Activated naive CD4-positive, alpha-beta T cell treated with anti-CD3 and anti-CD28 coated beads for 36 hours (primary cell): ENCODE measurements around the gene HNRNPLL. TPM values are rescaled to one million over a fixed set of nuclear protein-coding genes. Genes with fewer than 3 reads are reported as not detected.
"Not testable (repeated sequence)": the region's sequence is repeated elsewhere in the genome, so short reads cannot be mapped to it uniquely, and the experiment has no call there.

Experiments
- CTCF ChIA-PET: fragments of 350-600 bp; sonication (Branson Sonifier 250); formaldehyde crosslinking; loops from one replicate; lab custom pipeline; 2021; ENCODE audit warnings: antibody characterized with exemption; lab: Charles Lee
- DNase-seq: peaks from one replicate; pipeline ENCODE4 v3.0.0-alpha.2; 2020
- H3K27ac Mint-ChIP-seq: one replicate; pipeline ENCODE4 v1.8.0; 2021; ENCODE audit warnings: mild to moderate bottlenecking, mixed read lengths
- H3K27me3 Mint-ChIP-seq: one replicate; pipeline ENCODE4 v1.8.0; 2021; ENCODE audit warnings: low read depth, mixed read lengths
- H3K36me3 Mint-ChIP-seq: one replicate; pipeline ENCODE4 v1.8.0; 2021; ENCODE audit warnings: low read depth, mixed read lengths
- H3K4me1 Mint-ChIP-seq: one replicate; pipeline ENCODE4 v1.8.0; 2021; ENCODE audit warnings: low read depth, mixed read lengths
- H3K4me3 Mint-ChIP-seq: one replicate; pipeline ENCODE4 v1.8.0; 2021; ENCODE audit warnings: mild to moderate bottlenecking, moderate library complexity, mixed read lengths
- H3K9me3 Mint-ChIP-seq: one replicate; pipeline ENCODE4 v1.8.0; 2021; ENCODE audit warnings: mixed read lengths
- intact Hi-C: fragments of 100-400 bp; cut with micrococcal nuclease; formaldehyde crosslinking; loops from one replicate; pipeline ENCODE4 v1.15.1; 2023
- total RNA-seq, 2 experiments: library from RNA; stranded (reverse); gene quantifications; one replicate each; pipeline ENCODE4 v1.2.3, GENCODE V29; 2021

Gene HNRNPLL
- total RNA-seq, 2 experiments from 2014 or later = 54.4 to 57.3 TPM

DNA sequence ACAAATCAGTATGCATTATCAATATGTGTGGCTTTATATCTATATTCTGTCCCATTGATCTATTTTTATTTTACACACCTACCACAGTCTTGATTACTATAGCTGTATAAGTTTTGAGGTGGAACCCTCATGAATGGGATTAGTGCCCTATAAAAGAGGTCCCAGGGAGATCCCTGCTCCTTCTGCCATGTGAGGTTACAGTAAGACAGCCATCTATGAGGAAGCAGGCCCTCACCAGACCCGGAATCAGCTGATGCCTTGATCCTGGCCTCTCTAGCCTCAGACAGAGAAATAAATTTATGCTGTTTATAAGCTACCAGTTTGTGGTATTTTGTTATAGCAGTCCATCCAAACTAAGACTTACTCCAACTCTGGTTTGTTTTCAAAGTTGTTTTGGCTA, 54.9 kb downstream of the HNRNPLL start:
- Mint-ChIP-seq H3K4me1 (peaks cover 23% of the 10 kb centered on the region), H3K36me3 (no peaks in the 10 kb centered on the region), H3K27me3 (peaks cover 2% of the 10 kb centered on the region), H3K9me3 (no peaks in the 10 kb centered on the region), H3K4me3 (no peak overlapping the region), H3K27ac (no peak overlapping the region)
- DNase-seq = no peak
- intact Hi-C loops = loop anchor here (10.0 kb wide), 1 partner anchor 577 kb away; the partner anchor contains the start of gene SOS1
- CTCF ChIA-PET = interaction anchor here (0.7 to 2.5 kb wide), 7 partner anchors 12 to 196 kb away, joined by 3 to 9 read pairs (median 4); no protein-coding TSS in a partner anchor

DNA sequence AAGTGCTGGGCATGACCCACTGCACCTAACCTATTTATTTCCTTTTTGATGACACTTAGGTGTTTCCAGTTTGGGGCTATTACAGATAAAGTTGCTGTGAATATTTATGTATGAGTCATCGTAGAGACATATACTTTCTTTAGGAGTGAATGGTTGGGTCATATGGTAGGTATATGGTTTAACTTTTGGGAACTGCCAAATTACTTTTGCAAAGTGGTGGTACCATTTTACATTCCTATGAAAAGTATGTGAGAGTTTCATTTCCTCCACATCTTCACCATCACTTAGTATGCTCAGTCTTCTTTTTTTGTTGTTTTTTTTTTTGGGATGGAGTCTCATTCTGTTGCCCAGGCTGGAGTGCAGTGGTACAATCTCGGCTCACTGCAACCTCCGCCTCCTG, 56.1 kb downstream of the HNRNPLL start:
- intact Hi-C loops = loop anchor here (10.0 kb wide), 1 partner anchor 578 kb away; the partner anchor contains the start of gene SOS1
- Mint-ChIP-seq H3K36me3 (no peaks in the 10 kb centered on the region), H3K9me3 (no peaks in the 10 kb centered on the region), H3K4me3 (no peak overlapping the region), H3K4me1 (peaks cover 24% of the 10 kb centered on the region), H3K27me3 (peaks cover 2% of the 10 kb centered on the region), H3K27ac (no peak overlapping the region)
- DNase-seq = no peak
- CTCF ChIA-PET = interaction anchor here (0.7 to 1.3 kb wide), 3 partner anchors 27 to 77 kb away, joined by 3 to 4 read pairs (median 4); no protein-coding TSS in a partner anchor

DNA sequence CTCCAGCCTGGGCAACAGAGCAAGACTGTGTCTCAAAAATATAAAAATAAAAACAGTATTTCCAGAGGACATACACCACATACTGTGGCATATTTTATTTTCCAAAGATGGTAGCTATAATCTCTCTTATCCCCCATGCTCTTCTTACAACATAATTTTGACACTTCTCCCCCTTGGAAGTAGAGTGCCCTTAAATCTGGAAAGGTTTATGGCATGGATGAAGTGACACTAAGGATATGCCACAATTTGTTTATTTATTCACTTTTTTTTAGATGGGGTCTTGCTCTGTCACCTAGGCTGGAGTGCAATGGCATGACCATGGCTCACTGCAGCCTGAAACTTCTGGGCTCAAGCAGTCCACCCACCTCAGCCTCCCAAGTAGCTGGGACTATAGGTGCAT, 56.7 kb downstream of the HNRNPLL start:
- intact Hi-C loops = loop anchor here (10.0 kb wide), 1 partner anchor 579 kb away; the partner anchor contains the start of gene SOS1
- CTCF ChIA-PET = interaction anchor here (0.9 to 1.3 kb wide), 3 partner anchors 27 to 197 kb away, joined by 3 read pairs; no protein-coding TSS in a partner anchor
- peaks cover 23% of the 10 kb centered on the region for H3K4me1 Mint-ChIP-seq
- no peak for DNase-seq
- H3K27ac Mint-ChIP-seq = no peak overlapping the region
- no peak overlapping the region for H3K4me3 Mint-ChIP-seq
- H3K36me3 Mint-ChIP-seq = no peaks in the 10 kb centered on the region
- H3K27me3 Mint-ChIP-seq = peaks cover 2% of the 10 kb centered on the region
- H3K9me3 Mint-ChIP-seq = no peaks in the 10 kb centered on the region

- H3K9me3 Mint-ChIP-seq, H3K4me3 Mint-ChIP-seq, H3K27ac Mint-ChIP-seq, H3K36me3 Mint-ChIP-seq, H3K27me3 Mint-ChIP-seq: not testable (repeated sequence)
- H3K4me1 Mint-ChIP-seq = peaks cover 23% of the 10 kb centered on the region
- intact Hi-C loops = loop anchor here (2.0 to 10.0 kb wide), 4 partner anchors 125 to 685 kb away; partner anchors contain the start of genes GALM and SOS1
- peak; percentile 26 for DNase-seq
- CTCF ChIA-PET = interaction anchor here (1.1 kb wide), 1 partner anchor 183 kb away, joined by 4 read pairs; no protein-coding TSS in a partner anchor
Measured at GRCh38 chr2:38542248-38542631, 60.5 kb downstream of the HNRNPLL start.

GRCh38 chr2:38540580-38541286, 62.0 kb downstream of the HNRNPLL start:
- CTCF ChIA-PET = interaction anchor here (0.8 to 9.3 kb wide), 6 partner anchors 9 to 198 kb away, joined by 3 to 109 read pairs (median 4); no protein-coding TSS in a partner anchor
- DNase-seq = no peak
- H3K36me3 Mint-ChIP-seq = no peaks in the 10 kb centered on the region

GRCh38 chr2:38539086-38539485, 63.6 kb downstream of the HNRNPLL start:
- intact Hi-C loops = no loop called here
- Mint-ChIP-seq H3K36me3 (no peaks in the 10 kb centered on the region), H3K27me3 (peaks cover 5% of the 10 kb centered on the region), H3K4me1 (peaks cover 18% of the 10 kb centered on the region), H3K9me3 (no peaks in the 10 kb centered on the region), H3K27ac (no peak overlapping the region), H3K4me3 (no peak overlapping the region)
- CTCF ChIA-PET = interaction anchor here (0.7 to 9.3 kb wide), 5 partner anchors 10 to 200 kb away, joined by 3 to 109 read pairs (median 5); no protein-coding TSS in a partner anchor
- no peak for DNase-seq

More at GRCh38 chr2:38540580-38541286, 62.0 kb downstream of the HNRNPLL start:
- intact Hi-C loops = loop anchor here (5.0 to 10.0 kb wide), 2 partner anchors 584 to 687 kb away; partner anchors contain the start of gene SOS1
- no peak overlapping the region for H3K4me3 Mint-ChIP-seq
- peaks cover 2% of the 10 kb centered on the region for H3K27me3 Mint-ChIP-seq
- peaks cover 18% of the 10 kb centered on the region for H3K4me1 Mint-ChIP-seq
- no peaks in the 10 kb centered on the region for H3K9me3 Mint-ChIP-seq
- no peak overlapping the region for H3K27ac Mint-ChIP-seq

DNA sequence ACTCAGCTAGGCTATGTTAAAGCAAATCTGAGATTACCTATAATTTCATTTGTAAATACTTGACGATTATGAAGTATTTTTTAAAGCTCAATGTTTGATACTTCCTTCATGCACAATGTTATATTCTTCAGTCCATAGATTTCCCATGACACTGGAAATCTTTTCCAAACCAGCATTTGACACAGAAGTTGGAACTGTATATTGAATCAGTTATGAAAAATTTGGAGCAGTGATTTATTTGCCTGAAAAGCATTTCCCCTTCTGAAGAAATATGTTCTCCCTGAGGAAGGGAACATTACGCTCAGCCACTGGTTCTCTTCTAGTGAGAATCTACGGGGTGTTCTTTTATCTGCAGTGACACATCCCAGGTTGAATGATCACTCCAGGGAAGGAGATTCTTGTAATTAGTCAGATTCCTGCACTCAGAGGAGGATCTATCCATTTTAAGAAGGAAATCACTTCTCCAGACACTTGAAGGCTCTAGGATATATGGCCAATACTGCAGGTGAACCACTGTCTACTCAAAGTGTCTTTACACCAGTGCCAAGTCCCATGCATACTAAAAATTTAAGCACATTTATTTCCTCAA, 64.7 kb downstream of the HNRNPLL start:
- no peak overlapping the region for H3K4me3 Mint-ChIP-seq
- CTCF ChIA-PET = interaction anchor here (1.2 to 9.3 kb wide), 4 partner anchors 40 to 201 kb away, joined by 3 to 109 read pairs (median 8); no protein-coding TSS in a partner anchor
- H3K9me3 Mint-ChIP-seq = no peaks in the 10 kb centered on the region
- no peak overlapping the region for H3K27ac Mint-ChIP-seq
- no peak for DNase-seq
- peaks cover 13% of the 10 kb centered on the region for H3K4me1 Mint-ChIP-seq
- intact Hi-C loops = no loop called here
- no peaks in the 10 kb centered on the region for H3K36me3 Mint-ChIP-seq
- peaks cover 5% of the 10 kb centered on the region for H3K27me3 Mint-ChIP-seq

GRCh38 chr2:38537296-38537695, 65.4 kb downstream of the HNRNPLL start:
- CTCF ChIA-PET = interaction anchor here (0.6 to 9.3 kb wide), 15 partner anchors 11 to 528 kb away, joined by 3 to 109 read pairs (median 3); no protein-coding TSS in a partner anchor
- intact Hi-C loops = not testable (repeated sequence)

GRCh38 chr2:38535744-38536506, 66.8 kb downstream of the HNRNPLL start:
- intact Hi-C loops = loop anchor here (1.0 kb wide), 6 partner anchors 45 to 299 kb away; partner anchors contain the start of gene GEMIN6
- Mint-ChIP-seq H3K4me1 (no peaks in the 10 kb centered on the region), H3K27me3 (peaks cover 5% of the 10 kb centered on the region), H3K9me3 (no peaks in the 10 kb centered on the region), H3K27ac (no peak overlapping the region), H3K36me3 (no peaks in the 10 kb centered on the region), H3K4me3 (peak overlapping the region; percentile 54)
- peak; percentile 84 for DNase-seq
- CTCF ChIA-PET = interaction anchor here (0.5 to 9.3 kb wide), 27 partner anchors 9 to 370 kb away, joined by 3 to 109 read pairs (median 3); no protein-coding TSS in a partner anchor

More at GRCh38 chr2:38537296-38537695, 65.4 kb downstream of the HNRNPLL start:
- H3K4me3 Mint-ChIP-seq, H3K27me3 Mint-ChIP-seq, DNase-seq, H3K27ac Mint-ChIP-seq, H3K9me3 Mint-ChIP-seq, H3K4me1 Mint-ChIP-seq, H3K36me3 Mint-ChIP-seq: not testable (repeated sequence)

GRCh38 chr2:38535404-38535743, 67.4 kb downstream of the HNRNPLL start:
- H3K36me3 Mint-ChIP-seq = no peaks in the 10 kb centered on the region
- CTCF ChIA-PET = interaction anchor here (0.5 to 9.3 kb wide), 14 partner anchors 11 to 370 kb away, joined by 3 to 109 read pairs (median 4); no protein-coding TSS in a partner anchor

DNA sequence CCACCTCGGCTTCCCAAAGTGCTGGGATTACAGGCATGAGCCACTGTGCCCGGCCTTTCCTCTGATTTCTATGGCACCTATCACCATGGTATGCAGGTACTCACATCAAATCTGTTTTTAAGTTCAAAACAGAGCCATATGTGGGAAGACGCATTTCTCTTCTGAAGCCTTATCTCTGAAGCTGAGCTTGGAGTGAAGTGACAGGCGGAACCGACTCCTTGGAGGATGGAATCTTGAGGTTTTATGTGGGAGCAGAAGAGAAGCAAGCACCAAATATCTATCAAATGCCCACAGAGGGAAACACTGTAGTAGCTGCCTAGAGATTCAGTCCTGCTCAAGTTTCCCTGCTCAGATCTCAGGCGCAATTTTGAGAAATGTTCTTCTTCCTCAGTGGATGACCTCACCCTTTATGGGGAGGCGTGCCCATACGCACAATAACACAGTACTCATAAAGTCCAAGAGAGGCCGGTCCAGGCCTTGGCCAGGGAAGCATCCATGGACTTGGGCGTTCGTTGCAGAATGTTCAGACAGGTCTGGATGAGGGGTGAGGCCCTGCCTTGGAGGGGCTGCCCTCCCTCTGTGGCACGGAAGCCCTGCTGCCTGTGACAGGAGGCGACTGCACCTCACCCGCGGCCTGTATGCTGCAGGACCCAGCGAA, 67.9 kb downstream of the HNRNPLL start:
- no peaks in the 10 kb centered on the region for H3K36me3 Mint-ChIP-seq
- no peaks in the 10 kb centered on the region for H3K9me3 Mint-ChIP-seq
- no peak for DNase-seq
- H3K27ac Mint-ChIP-seq = no peak overlapping the region
- H3K27me3 Mint-ChIP-seq = peaks cover 5% of the 10 kb centered on the region
- H3K4me1 Mint-ChIP-seq = no peaks in the 10 kb centered on the region
- intact Hi-C loops = no loop called here
- no peak overlapping the region for H3K4me3 Mint-ChIP-seq
- CTCF ChIA-PET = interaction anchor here (0.5 to 9.3 kb wide), 12 partner anchors 10 to 369 kb away, joined by 3 to 109 read pairs (median 4); no protein-coding TSS in a partner anchor

More at GRCh38 chr2:38535404-38535743, 67.4 kb downstream of the HNRNPLL start:
- no peak for DNase-seq
- H3K27ac Mint-ChIP-seq = no peak overlapping the region
- H3K9me3 Mint-ChIP-seq = no peaks in the 10 kb centered on the region
- H3K27me3 Mint-ChIP-seq = peaks cover 5% of the 10 kb centered on the region
- no peaks in the 10 kb centered on the region for H3K4me1 Mint-ChIP-seq
- intact Hi-C loops = no loop called here
- no peak overlapping the region for H3K4me3 Mint-ChIP-seq
